HL-60 (cell line): ENCODE data around the gene CLEC19A.

ENCODE experiments used
- DNase-seq, 2 experiments: peaks; one replicate each; pipeline ENCODE4 v3.0.0-alpha.2; 2010 to 2020; ENCODE audit warnings: low read depth in 1 of 2, low spot score in 1 of 2
- H3K27ac ChIP-seq: fragments of 250-450 bp; sonication (Bioruptor Pico); replicated peaks from 2 replicates; pipeline ENCODE4 v1.5.1; 2020; ENCODE audit warnings: mild to moderate bottlenecking, moderate library complexity
- H3K27me3 ChIP-seq: fragments of 250-450 bp; sonication (Bioruptor Pico); 2 replicates; pipeline ENCODE4 v1.5.1; 2021; ENCODE audit warnings: mild to moderate bottlenecking, moderate library complexity; ENCODE audit not compliant: insufficient read depth, poor library complexity, severe bottlenecking
- H3K4me3 ChIP-seq: replicated peaks from 2 replicates; pipeline ENCODE4 v1.5.1; 2011; ENCODE audit warnings: mild to moderate bottlenecking, control low read depth, low read length; ENCODE audit not compliant: insufficient read depth
- GABPA ChIP-seq: IDR thresholded peaks from 2 replicates; pipeline ENCODE4 v1.6.1; 2012; ENCODE audit warnings: low read depth
- POLR2AphosphoS5 ChIP-seq: IDR thresholded peaks from 2 replicates; pipeline ENCODE4 v1.6.1; 2012; ENCODE audit warnings: low read depth
- REST ChIP-seq: IDR thresholded peaks from 2 replicates; pipeline ENCODE4 v1.6.1; 2012; ENCODE audit warnings: low read depth; ENCODE audit not compliant: insufficient replicate concordance
- SPI1 ChIP-seq: IDR thresholded peaks from 2 replicates; pipeline ENCODE4 v1.6.1; 2012; ENCODE audit warnings: low read depth, mild to moderate bottlenecking, borderline replicate concordance
- TF ChIP-seq, protein P1 (sequence below): IDR thresholded peaks from one replicate; pipeline ENCODE4 v1.5.1; 2011; ENCODE audit warnings: low read length, control low read depth, inconsistent platforms; ENCODE audit not compliant: insufficient read depth

The CLEC19A gene

GRCh38 chr16:19266774-19267173 lies 18.8 kb upstream of the CLEC19A start:
- Histone ChIP-seq H3K4me3 (no peak overlapping the region), H3K27ac (no peak overlapping the region), H3K27me3 (no peaks in the 10 kb centered on the region)
- TF ChIP-seq REST (no peak), SPI1 (no peak), GABPA (no peak), POLR2AphosphoS5 (no peak)
- TF ChIP-seq, protein P1, sequence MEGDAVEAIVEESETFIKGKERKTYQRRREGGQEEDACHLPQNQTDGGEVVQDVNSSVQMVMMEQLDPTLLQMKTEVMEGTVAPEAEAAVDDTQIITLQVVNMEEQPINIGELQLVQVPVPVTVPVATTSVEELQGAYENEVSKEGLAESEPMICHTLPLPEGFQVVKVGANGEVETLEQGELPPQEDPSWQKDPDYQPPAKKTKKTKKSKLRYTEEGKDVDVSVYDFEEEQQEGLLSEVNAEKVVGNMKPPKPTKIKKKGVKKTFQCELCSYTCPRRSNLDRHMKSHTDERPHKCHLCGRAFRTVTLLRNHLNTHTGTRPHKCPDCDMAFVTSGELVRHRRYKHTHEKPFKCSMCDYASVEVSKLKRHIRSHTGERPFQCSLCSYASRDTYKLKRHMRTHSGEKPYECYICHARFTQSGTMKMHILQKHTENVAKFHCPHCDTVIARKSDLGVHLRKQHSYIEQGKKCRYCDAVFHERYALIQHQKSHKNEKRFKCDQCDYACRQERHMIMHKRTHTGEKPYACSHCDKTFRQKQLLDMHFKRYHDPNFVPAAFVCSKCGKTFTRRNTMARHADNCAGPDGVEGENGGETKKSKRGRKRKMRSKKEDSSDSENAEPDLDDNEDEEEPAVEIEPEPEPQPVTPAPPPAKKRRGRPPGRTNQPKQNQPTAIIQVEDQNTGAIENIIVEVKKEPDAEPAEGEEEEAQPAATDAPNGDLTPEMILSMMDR: no peak
- no peak for DNase-seq

DNA sequence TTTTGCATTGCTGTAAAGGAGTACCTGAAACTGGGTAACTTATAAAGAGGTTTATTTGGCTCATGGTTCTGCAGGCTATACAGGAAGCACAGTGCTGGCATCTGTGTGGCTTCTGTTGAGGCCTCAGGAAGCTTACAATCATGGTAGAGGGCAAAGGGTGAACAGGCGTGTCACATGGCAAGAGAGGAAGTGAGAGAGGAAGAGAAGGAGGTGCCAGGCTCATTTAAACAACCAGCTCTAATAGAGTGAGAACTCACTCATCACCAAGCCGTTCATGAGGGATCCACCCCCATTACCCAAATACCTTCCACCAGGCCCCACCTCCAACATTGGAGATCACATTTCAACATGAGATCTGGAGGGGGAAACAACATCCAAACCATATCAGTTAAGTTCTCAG lies 16.4 kb upstream of the CLEC19A start:
- Histone ChIP-seq H3K27me3 (no peaks in the 10 kb centered on the region), H3K27ac (no peak overlapping the region), H3K4me3 (no peak overlapping the region)
- TF ChIP-seq SPI1 (no peak; the same call in 1 of the 2 replicates), GABPA (no peak), POLR2AphosphoS5 (no peak), REST (no peak)
- TF ChIP-seq, protein P1: no peak
- no peak for DNase-seq

DNA sequence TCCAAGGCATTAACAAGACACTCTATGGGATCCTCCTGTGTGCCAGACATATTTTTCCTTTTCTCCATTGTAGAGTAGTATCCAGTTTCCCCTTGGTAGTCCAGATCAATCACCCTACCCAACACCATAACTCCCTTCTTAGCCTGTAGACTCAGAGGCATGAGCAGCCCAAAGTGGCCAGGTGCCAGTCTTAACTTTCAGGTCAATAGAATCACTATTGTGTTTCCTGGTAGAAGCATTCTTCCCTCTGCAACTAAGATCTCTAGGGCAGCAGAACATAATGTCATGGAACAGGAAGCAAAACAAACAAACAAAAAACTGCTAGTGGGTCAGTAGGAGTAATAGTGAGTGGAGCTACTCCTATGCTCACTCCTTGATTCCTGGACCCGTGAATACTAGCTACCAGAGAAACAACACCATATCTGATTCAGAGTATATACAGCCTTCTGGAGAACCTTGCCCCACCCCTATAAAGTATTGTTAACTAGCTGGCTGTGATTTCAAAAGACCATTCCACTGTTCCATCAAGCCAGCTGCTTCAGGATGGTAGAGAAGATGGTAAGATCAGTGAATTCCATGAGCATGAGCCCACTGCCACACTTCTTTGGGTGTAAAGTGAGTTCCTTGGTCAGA lies 11.2 kb upstream of the CLEC19A start:
- Histone ChIP-seq H3K27ac (no peak overlapping the region), H3K27me3 (no peaks in the 10 kb centered on the region), H3K4me3 (no peak overlapping the region)
- DNase-seq: no peak
- TF ChIP-seq SPI1 (no peak), POLR2AphosphoS5 (no peak), REST (no peak), GABPA (no peak)
- TF ChIP-seq, protein P1: no peak
